ENCODE results near the gene FAAP20. TPM values are rescaled to one million over a fixed set of nuclear protein-coding genes. Genes with fewer than 3 reads are reported as not detected.

FAAP20 gene
- total and polyA plus RNA-seq, 2 of the 8 experiments (the other 6 are each of a cell fraction or from before 2014, with no cell fraction given), result 58.4 to 99.8 TPM

DNA sequence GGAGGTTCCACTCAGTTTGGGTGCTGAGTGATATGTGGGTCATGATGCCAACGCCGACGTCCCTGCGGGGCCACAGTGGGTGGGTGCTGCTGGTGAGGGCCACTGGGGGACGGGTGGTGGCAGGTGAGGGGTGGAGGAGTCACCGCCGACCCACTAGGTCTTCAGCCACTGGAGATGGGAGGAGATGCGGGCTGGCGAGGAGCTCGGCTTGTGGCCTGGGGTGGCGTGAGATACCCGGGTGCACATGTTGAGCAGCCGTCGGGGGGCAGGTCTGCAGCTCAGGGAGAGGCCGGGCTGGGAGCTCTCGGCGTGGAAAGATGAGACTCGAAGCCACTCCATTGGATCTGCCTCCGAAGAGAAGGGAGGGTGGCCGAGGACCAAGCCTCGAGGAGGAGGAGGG lies 40.5 kb downstream of the FAAP20 start:
- Histone ChIP-seq H2BK15ac (ENCODE audit: low read length) (no peak overlapping the region), H3K79me1 (ENCODE audit: low read depth, low read length) (no peaks in the 10 kb centered on the region; the same call in none of the 2 replicates), H3K36me3 (ENCODE audit: control insufficient read depth in 2 of 4, insufficient read depth in 4 of 4, low read length in 3 of 4) (peaks cover 0 to 16% (median 6%) of the 10 kb centered on the region in 4 experiments; a peak in 7 of 8 replicates), H3K14ac (ENCODE audit: insufficient read length) (no peak overlapping the region), H3K4me3 (ENCODE audit: extremely low read depth in 1 of 4, insufficient read depth in 2 of 4, low read depth in 3 of 4, low read length in 4 of 4) (no peak overlapping the region), H2BK20ac (ENCODE audit: low read length) (no peak overlapping the region), H2BK12ac (ENCODE audit: low read depth, low read length) (no peak overlapping the region), H3K4ac (replicated peaks; ENCODE audit: insufficient read length, low read depth, low read length) (no peak overlapping the region), H2BK5ac (ENCODE audit: low read depth, low read length) (no peak overlapping the region), H4K5ac (ENCODE audit: insufficient read length, low read depth, low read length) (no peak overlapping the region), H2BK120ac (replicated peaks; ENCODE audit: low read depth, low read length) (no peak overlapping the region), H3K56ac (replicated peaks; ENCODE audit: insufficient read length, low read depth, low read length) (no peak overlapping the region), H3K23me2 (ENCODE audit: low read depth, low read length) (peaks cover 9% of the 10 kb centered on the region; the same call in 1 of the 2 replicates), H3K4me1 (replicated peaks in 1 of 4; ENCODE audit: control insufficient read depth in 3 of 4, insufficient read depth in 4 of 4, low read length in 3 of 4) (no peaks in the 10 kb centered on the region), H3K9ac (replicated peaks in 1 of 4; ENCODE audit: extremely low read depth in 1 of 4, low read depth in 3 of 4, low read length in 3 of 4) (no peak overlapping the region), H4K91ac (replicated peaks; ENCODE audit: insufficient read length, low read length) (no peak overlapping the region), H3K9me3 (ENCODE audit: insufficient read depth in 2 of 2, low read depth in 1 of 2, low read length in 1 of 2) (no peaks in the 10 kb centered on the region), H2AK5ac (ENCODE audit: low read depth, low read length) (no peak overlapping the region), H4K8ac (ENCODE audit: extremely low read depth, insufficient read depth, low read length) (no peak overlapping the region), H3K27ac (ENCODE audit: low read depth, low read length) (no peak overlapping the region), H3K4me2 (ENCODE audit: insufficient read depth in 1 of 2, low read depth in 2 of 2, low read length in 2 of 2) (no peak overlapping the region), H3K23ac (ENCODE audit: insufficient read length) (no peak overlapping the region), H3K18ac (ENCODE audit: extremely low read depth, low read length) (no peak overlapping the region), H2AFZ (ENCODE audit: low read length) (no peak overlapping the region), H4K20me1 (replicated peaks in 1 of 2; ENCODE audit: control insufficient read depth in 1 of 2, insufficient read depth in 2 of 2, low read length in 2 of 2) (peaks cover 0 to 17% of the 10 kb centered on the region in 2 experiments), H3K79me2 (ENCODE audit: control insufficient read depth in 1 of 2, insufficient read depth in 2 of 2, low read length in 2 of 2) (peaks cover 0 to 4% of the 10 kb centered on the region in 2 experiments; a peak in 1 of 4 replicates), H3K27me3 (replicated peaks in 1 of 4; ENCODE audit: control insufficient read depth in 3 of 4, extremely low read depth in 1 of 4, insufficient read depth in 3 of 4, low read length in 3 of 4) (no peaks in the 10 kb centered on the region)
- FAIRE-seq (no peak), DNase-seq (ENCODE audit: low read depth in 1 of 2, low spot score in 2 of 2) (no peak)
- TF ChIP-seq EGR1 (IDR thresholded peaks at IDR 0.05; ENCODE audit: borderline replicate concordance, low read depth, low read length) (no peak), HDAC2 (IDR thresholded peaks at IDR 0.05; ENCODE audit: borderline replicate concordance in 1 of 2, low read depth in 2 of 2, low read length in 2 of 2) (no peak)
- 96% methylated on average over 20 of the region's 21 CpGs; no CpG with 5 or more reads in 1 of the 2 experiments for WGBS, 2 experiments (ENCODE audit: extremely low coverage in 1 of 2, insufficient coverage in 1 of 2, insufficient read length in 1 of 2, insufficient replicate concordance in 2 of 2, low coverage in 1 of 2, low lambda C conversion rate in 2 of 2, missing lambda C conversion rate in 1 of 2)
- CTCF ChIA-PET (ENCODE audit: partially characterized antibody), result interaction anchor here (1.0 to 2.3 kb wide), 5 partner anchors 14 to 76 kb away, joined by 3 to 11 read pairs (median 3); no protein-coding TSS in a partner anchor
- POLR2A ChIA-PET (ENCODE audit: partially characterized antibody), result interaction anchor here (0.9 kb wide), 1 partner anchor 12 kb away, joined by 3 read pairs; no protein-coding TSS in a partner anchor

All from H1 (cell line).